HEK293 (cell line): ENCODE data around the gene RIC8B.
A peak's percentile ranks its signal among the peaks of the same experiment; 100 is the strongest.

Experiments
- CTCF ChIA-PET: fragments of 350-600 bp; formaldehyde crosslinking; extraction: SDS; loops from one replicate; lab custom pipeline; 2021; ENCODE audit warnings: antibody characterized with exemption; lab: Yijun Ruan, JAX
- POLR2A ChIA-PET: fragments of 300-600 bp; formaldehyde crosslinking; extraction: SDS; loops from one replicate; lab custom pipeline; 2020; ENCODE audit warnings: antibody characterized with exemption, inconsistent platforms; lab: Yijun Ruan, JAX
- H3K27ac ChIP-seq: fragments of 200-500 bp; sonication (Bioruptor generic); 2 replicates; pipeline ENCODE4 v1.5.1; 2014; ENCODE audit warnings: low read depth, low read length, control low read depth, inconsistent platforms; ENCODE audit errors: extremely low read depth
- H3K36me3 ChIP-seq, 2 experiments: fragments of 200-500 bp in 1 of 2; sonication (Bioruptor generic) in 1 of 2; 1 replicate in 1 of 2; 2 replicates in 1 of 2; pipeline ENCODE4 v1.5.1; 2014 to 2017; ENCODE audit warnings: inconsistent platforms in 2 of 2, low read length in 2 of 2; ENCODE audit not compliant: control insufficient read depth in 2 of 2, insufficient read depth in 1 of 2
- H3K4me1 ChIP-seq: fragments of 200-500 bp; sonication (Bioruptor generic); 2 replicates; pipeline ENCODE4 v1.5.1; 2014; ENCODE audit warnings: mild to moderate bottlenecking, low read length, inconsistent platforms; ENCODE audit not compliant: control insufficient read depth, insufficient read depth
- H3K4me3 ChIP-seq: 2 replicates; pipeline ENCODE4 v1.5.1; 2011; ENCODE audit warnings: low read depth, mild to moderate bottlenecking, control low read depth, low read length, moderate library complexity
- H3K9me3 ChIP-seq: fragments of 200-500 bp; sonication (Bioruptor generic); 2 replicates; pipeline ENCODE4 v1.5.1; 2014; ENCODE audit warnings: low read depth, low read length, inconsistent platforms; ENCODE audit not compliant: control insufficient read depth, insufficient read depth
- GLIS2 ChIP-seq: fragments of 450-650 bp; formaldehyde crosslinking; IDR thresholded peaks from 2 replicates; pipeline ENCODE4 v1.5.1; 2016; ENCODE audit warnings: missing biosample characterization, missing genetic modification characterization
- YY1 ChIP-seq: fragments of 450-650 bp; formaldehyde crosslinking; IDR thresholded peaks from 2 replicates; pipeline ENCODE4 v1.5.1; 2018; ENCODE audit warnings: missing biosample characterization, missing genetic modification characterization
- ZNF155 ChIP-seq: fragments of 450-650 bp; formaldehyde crosslinking; IDR thresholded peaks from 2 replicates; pipeline ENCODE4 v1.5.1; 2016; ENCODE audit warnings: missing biosample characterization, missing genetic modification characterization
- ZNF214 ChIP-seq: fragments of 450-650 bp; formaldehyde crosslinking; IDR thresholded peaks from 2 replicates; pipeline ENCODE4 v1.5.1; 2017; ENCODE audit warnings: missing biosample characterization, mild to moderate bottlenecking, missing genetic modification characterization, borderline replicate concordance
- ZNF248 ChIP-seq: fragments of 450-650 bp; formaldehyde crosslinking; IDR thresholded peaks from 2 replicates; pipeline ENCODE4 v1.5.1; 2017; ENCODE audit warnings: missing biosample characterization, missing genetic modification characterization
- ZNF266 ChIP-seq: fragments of 450-650 bp; formaldehyde crosslinking; IDR thresholded peaks from 2 replicates; pipeline ENCODE4 v1.5.1; 2016; ENCODE audit warnings: missing biosample characterization, missing genetic modification characterization, low read depth
- ZNF362 ChIP-seq: fragments of 450-650 bp; formaldehyde crosslinking; IDR thresholded peaks from 2 replicates; pipeline ENCODE4 v1.5.1; 2016; ENCODE audit warnings: missing biosample characterization, missing genetic modification characterization
- ZNF501 ChIP-seq: fragments of 450-650 bp; formaldehyde crosslinking; IDR thresholded peaks from 2 replicates; pipeline ENCODE4 v1.5.1; 2016; ENCODE audit warnings: missing biosample characterization, missing genetic modification characterization
- ZNF560 ChIP-seq: fragments of 450-650 bp; formaldehyde crosslinking; IDR thresholded peaks from 2 replicates; pipeline ENCODE4 v1.5.1; 2017; ENCODE audit warnings: missing biosample characterization, missing genetic modification characterization, borderline replicate concordance
- ZNF610 ChIP-seq: fragments of 450-650 bp; formaldehyde crosslinking; IDR thresholded peaks from 2 replicates; pipeline ENCODE4 v1.5.1; 2016; ENCODE audit warnings: missing biosample characterization, missing genetic modification characterization, borderline replicate concordance
- ZNF660 ChIP-seq: fragments of 450-650 bp; IDR thresholded peaks from 2 replicates; pipeline ENCODE4 v1.5.1; 2018; ENCODE audit warnings: missing biosample characterization, mild to moderate bottlenecking, missing genetic modification characterization
- ZSCAN23 ChIP-seq: fragments of 450-650 bp; formaldehyde crosslinking; IDR thresholded peaks from 2 replicates; pipeline ENCODE4 v1.5.1; 2016; ENCODE audit warnings: missing biosample characterization, missing genetic modification characterization
- ZSCAN5A ChIP-seq: fragments of 450-650 bp; formaldehyde crosslinking; IDR thresholded peaks from 2 replicates; pipeline ENCODE4 v1.5.1; 2016; ENCODE audit warnings: missing biosample characterization, missing genetic modification characterization
- TF ChIP-seq, protein P1 (sequence below): fragments of 450-650 bp; formaldehyde crosslinking; IDR thresholded peaks from 2 replicates; pipeline ENCODE4 v1.5.1; 2016; ENCODE audit warnings: missing biosample characterization, missing genetic modification characterization, low read depth

The RIC8B gene

GRCh38 chr12:106801830-106802533 is 27.5 kb downstream of the RIC8B start:
- H3K36me3 ChIP-seq: peaks cover 9 to 12% of the 10 kb centered on the region in 2 experiments; a peak in 1 of 3 replicates
- no peak overlapping the region for H3K4me3 ChIP-seq
- POLR2A ChIA-PET: interaction anchor here (1.0 kb wide), 1 partner anchor 27 kb away, joined by 3 read pairs; no protein-coding TSS in a partner anchor
- no peak overlapping the region for H3K27ac ChIP-seq
- CTCF ChIA-PET: no interaction called here
- no peaks in the 10 kb centered on the region for H3K9me3 ChIP-seq
- 0 out of 2 replicates have a peak, but pooled peaks have one; percentile 36 for TF ChIP-seq ZNF362
- TF ChIP-seq ZNF660 (tag by site-specific recombination): no peak
- TF ChIP-seq ZNF248 (tag by site-specific recombination): no peak
- no peak for TF ChIP-seq ZNF610 (tag by site-specific recombination)
- no peak for TF ChIP-seq ZNF560
- no peaks in the 10 kb centered on the region; the same call in 1 of the 2 replicates for H3K4me1 ChIP-seq

DNA sequence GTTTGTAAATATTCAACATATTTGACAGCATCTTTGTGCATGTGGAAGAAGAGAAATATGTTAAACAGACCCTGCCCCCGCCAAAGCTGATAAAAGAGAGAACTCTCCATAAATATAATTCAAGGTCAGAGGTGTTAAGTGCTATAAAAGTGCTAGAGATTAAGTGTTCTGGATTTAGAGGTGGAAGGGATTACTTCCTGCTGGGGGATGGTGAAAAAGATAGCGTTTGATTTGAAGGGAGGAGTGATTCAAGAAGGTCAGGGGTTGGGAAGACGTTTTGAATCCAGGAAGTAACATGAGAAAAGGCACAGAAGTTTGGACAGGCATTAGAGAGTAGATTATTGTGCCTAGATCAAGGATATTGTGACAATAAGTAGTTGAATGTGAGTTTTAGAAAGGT is 30.2 kb downstream of the RIC8B start:
- CTCF ChIA-PET: no interaction called here

GRCh38 chr12:106814714-106815113 is 40.2 kb downstream of the RIC8B start:
- Histone ChIP-seq H3K27ac (no peak overlapping the region), H3K9me3 (no peaks in the 10 kb centered on the region)
- CTCF ChIA-PET: interaction anchor here (0.6 kb wide), 1 partner anchor 680 kb away, joined by 3 read pairs; no protein-coding TSS in a partner anchor
- no peak for TF ChIP-seq YY1
- TF ChIP-seq, all 188 proteins: peak for 0
- Histone ChIP-seq H3K4me3 (no peak overlapping the region), H3K4me1 (no peaks in the 10 kb centered on the region), H3K36me3 (peaks cover 0 to 19% of the 10 kb centered on the region in 2 experiments; a peak in 2 of 3 replicates)
- POLR2A ChIA-PET: no interaction called here

More for the DNA sequence above, 30.2 kb downstream of the RIC8B start:
- no peak overlapping the region for H3K4me3 ChIP-seq
- H3K9me3 ChIP-seq: no peaks in the 10 kb centered on the region
- no peaks in the 10 kb centered on the region; the same call in 1 of the 2 replicates for H3K4me1 ChIP-seq
- H3K27ac ChIP-seq: no peak overlapping the region
- H3K36me3 ChIP-seq: peaks cover 9 to 12% of the 10 kb centered on the region in 2 experiments; a peak in 2 of 3 replicates
- TF ChIP-seq ZNF155 (tag by site-specific recombination): no peak
- no peak for TF ChIP-seq ZSCAN23 (tag by site-specific recombination)
- no peak for TF ChIP-seq ZNF501
- no peak for TF ChIP-seq ZNF266
- POLR2A ChIA-PET: no interaction called here

- Histone ChIP-seq H3K36me3 (peaks cover 0 to 19% of the 10 kb centered on the region in 2 experiments; a peak in 2 of 3 replicates), H3K4me3 (no peak overlapping the region), H3K4me1 (no peaks in the 10 kb centered on the region), H3K9me3 (no peaks in the 10 kb centered on the region), H3K27ac (no peak overlapping the region)
- ChIA-PET POLR2A (no interaction called here), CTCF (interaction anchor here (0.7 to 1.4 kb wide), 2 partner anchors 26 to 149 kb away, joined by 3 to 4 read pairs; no protein-coding TSS in a partner anchor)
- no peak for TF ChIP-seq ZNF214 (tag by site-specific recombination)
- TF ChIP-seq, protein P1, sequence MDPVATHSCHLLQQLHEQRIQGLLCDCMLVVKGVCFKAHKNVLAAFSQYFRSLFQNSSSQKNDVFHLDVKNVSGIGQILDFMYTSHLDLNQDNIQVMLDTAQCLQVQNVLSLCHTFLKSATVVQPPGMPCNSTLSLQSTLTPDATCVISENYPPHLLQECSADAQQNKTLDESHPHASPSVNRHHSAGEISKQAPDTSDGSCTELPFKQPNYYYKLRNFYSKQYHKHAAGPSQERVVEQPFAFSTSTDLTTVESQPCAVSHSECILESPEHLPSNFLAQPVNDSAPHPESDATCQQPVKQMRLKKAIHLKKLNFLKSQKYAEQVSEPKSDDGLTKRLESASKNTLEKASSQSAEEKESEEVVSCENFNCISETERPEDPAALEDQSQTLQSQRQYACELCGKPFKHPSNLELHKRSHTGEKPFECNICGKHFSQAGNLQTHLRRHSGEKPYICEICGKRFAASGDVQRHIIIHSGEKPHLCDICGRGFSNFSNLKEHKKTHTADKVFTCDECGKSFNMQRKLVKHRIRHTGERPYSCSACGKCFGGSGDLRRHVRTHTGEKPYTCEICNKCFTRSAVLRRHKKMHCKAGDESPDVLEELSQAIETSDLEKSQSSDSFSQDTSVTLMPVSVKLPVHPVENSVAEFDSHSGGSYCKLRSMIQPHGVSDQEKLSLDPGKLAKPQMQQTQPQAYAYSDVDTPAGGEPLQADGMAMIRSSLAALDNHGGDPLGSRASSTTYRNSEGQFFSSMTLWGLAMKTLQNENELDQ (tag by site-specific recombination): no peak
- no peak for TF ChIP-seq GLIS2
- TF ChIP-seq ZSCAN5A: no peak
- TF ChIP-seq, all 188 proteins: peak for 0
Observed at GRCh38 chr12:106815741-106816140, 41.3 kb downstream of the RIC8B start.
